Hepatocyte (in vitro differentiated cells): ENCODE data around the gene NOS3. TPM values are rescaled to one million over a fixed set of nuclear protein-coding genes. Genes with fewer than 3 reads are reported as not detected.

Experiments used
- DNase-seq: peaks from one replicate; pipeline ENCODE4 v3.0.0-alpha.2; 2016; ENCODE audit warnings: low spot score
- H2AFZ ChIP-seq: fragments of 200-600 bp; sonication (generic); 2 replicates; pipeline ENCODE4 v1.6.0; 2016; ENCODE audit warnings: antibody characterized with exemption, mild to moderate bottlenecking
- H3K27ac ChIP-seq: fragments of 200-600 bp; sonication (generic); 2 replicates; pipeline ENCODE4 v1.5.1; 2016; ENCODE audit warnings: mild to moderate bottlenecking
- H3K27me3 ChIP-seq: fragments of 200-600 bp; sonication (generic); 2 replicates; pipeline ENCODE4 v1.6.1; 2016
- H3K36me3 ChIP-seq: fragments of 200-600 bp; sonication (generic); replicated peaks from 2 replicates; pipeline ENCODE4 v1.5.1; 2016; ENCODE audit warnings: low read depth; ENCODE audit not compliant: insufficient read depth
- H3K4me1 ChIP-seq: fragments of 200-600 bp; sonication (generic); 2 replicates; pipeline ENCODE4 v1.5.1; 2016; ENCODE audit warnings: mild to moderate bottlenecking, moderate library complexity; ENCODE audit not compliant: insufficient read depth
- H3K4me2 ChIP-seq: fragments of 200-600 bp; sonication (generic); 2 replicates; pipeline ENCODE4 v1.6.0; 2016
- H3K4me3 ChIP-seq: fragments of 200-600 bp; sonication (generic); 2 replicates; pipeline ENCODE4 v1.5.1; 2016; ENCODE audit warnings: mild to moderate bottlenecking
- H3K79me2 ChIP-seq: fragments of 200-600 bp; sonication (generic); 2 replicates; pipeline ENCODE4 v1.6.0; 2017; ENCODE audit warnings: mild to moderate bottlenecking
- H3K9me2 ChIP-seq: fragments of 200-600 bp; sonication (generic); replicated peaks from 2 replicates; pipeline ENCODE4 v1.6.0; 2017; ENCODE audit warnings: mild to moderate bottlenecking; ENCODE audit not compliant: insufficient read depth
- H3K9me3 ChIP-seq: fragments of 200-600 bp; sonication (generic); 2 replicates; pipeline ENCODE4 v1.5.1; 2016; ENCODE audit warnings: low read depth, mild to moderate bottlenecking
- H4K20me1 ChIP-seq: fragments of 200-600 bp; sonication (generic); 2 replicates; pipeline ENCODE4 v1.6.0; 2016; ENCODE audit warnings: mild to moderate bottlenecking; ENCODE audit not compliant: insufficient read depth, poor library complexity, severe bottlenecking
- CTCF ChIP-seq: fragments of 200-600 bp; sonication (generic); IDR thresholded peaks from 2 replicates; pipeline ENCODE4 v1.5.1; 2016; ENCODE audit warnings: antibody characterized with exemption, mild to moderate bottlenecking; ENCODE audit not compliant: poor library complexity
- EZH2 ChIP-seq: fragments of 200-600 bp; sonication (generic); IDR thresholded peaks from 2 replicates; pipeline ENCODE4 v1.6.1; 2016; ENCODE audit warnings: antibody characterized with exemption, mild to moderate bottlenecking, borderline replicate concordance
- EZH2phosphoT487 ChIP-seq: fragments of 200-600 bp; sonication (generic); IDR thresholded peaks from one replicate; pipeline ENCODE4 v1.6.1; 2018; ENCODE audit warnings: antibody characterized with exemption, mild to moderate bottlenecking, low read depth, moderate library complexity; ENCODE audit not compliant: unreplicated experiment, severe bottlenecking
- WGBS: methylation state at CpG from one replicate; pipeline ENCODE4 v1.1.6; 2016; ENCODE audit warnings: low lambda C conversion rate; ENCODE audit errors: missing lambda C conversion rate; 5-methylcytosine and 5-hydroxymethylcytosine counted together
- polyA plus RNA-seq: library from polyadenylated mRNA; unstranded; fragments of >200 nt; fragmentation: Nextera tagmentation; extraction: Ambion mirVana; gene quantifications from 2 replicates; pipeline ENCODE4 v1.2.1, GENCODE V29; 2016
- total RNA-seq: library from RNA; depleted of rRNA; stranded (reverse); fragments of >200 nt; gene quantifications from 2 replicates; pipeline ENCODE4 v1.2.3, GENCODE V29; 2014

Gene NOS3
- total and polyA plus RNA-seq, 2 experiments from 2014 or later: 9.8 to 17.4 TPM

- Histone ChIP-seq H3K4me2 (no peak overlapping the region), H3K4me3 (no peak overlapping the region), H3K9me2 (no peaks in the 10 kb centered on the region), H3K27me3 (no peaks in the 10 kb centered on the region), H4K20me1 (no peaks in the 10 kb centered on the region), H3K9me3 (no peaks in the 10 kb centered on the region), H3K36me3 (no peaks in the 10 kb centered on the region), H3K79me2 (peaks cover 12% of the 10 kb centered on the region), H3K27ac (no peak overlapping the region), H2AFZ (no peak overlapping the region), H3K4me1 (peaks cover 12% of the 10 kb centered on the region)
- WGBS: 95% methylated on average over 5 of the region's 5 CpGs
- no peak for DNase-seq
- no peak for TF ChIP-seq EZH2phosphoT487
- no peak for TF ChIP-seq EZH2
- no peak for TF ChIP-seq CTCF
Observed at GRCh38 chr7:151033864-151034249, 43.0 kb downstream of the NOS3 start.

- Histone ChIP-seq H3K9me2 (no peaks in the 10 kb centered on the region), H3K79me2 (peaks cover 7% of the 10 kb centered on the region), H3K36me3 (no peaks in the 10 kb centered on the region), H4K20me1 (no peaks in the 10 kb centered on the region), H3K27ac (no peak overlapping the region), H3K4me3 (no peak overlapping the region), H3K4me1 (peaks cover 10% of the 10 kb centered on the region), H3K4me2 (no peak overlapping the region), H2AFZ (no peak overlapping the region), H3K9me3 (no peaks in the 10 kb centered on the region), H3K27me3 (no peaks in the 10 kb centered on the region)
- 97% methylated on average over 21 of the region's 21 CpGs for WGBS
- no peak for TF ChIP-seq CTCF
- no peak for DNase-seq
Observed at GRCh38 chr7:151034312-151035025, 43.7 kb downstream of the NOS3 start.

GRCh38 chr7:151035026-151035717 is 44.4 kb downstream of the NOS3 start:
- DNase-seq: no peak
- H3K36me3 ChIP-seq: no peaks in the 10 kb centered on the region

More at GRCh38 chr7:151035026-151035717, 44.4 kb downstream of the NOS3 start:
- no peak overlapping the region for H2AFZ ChIP-seq
- TF ChIP-seq CTCF: no peak
- TF ChIP-seq EZH2phosphoT487: no peak
- no peak for TF ChIP-seq EZH2
- H3K79me2 ChIP-seq: peaks cover under 1% of the 10 kb centered on the region
- H3K27me3 ChIP-seq: no peaks in the 10 kb centered on the region
- 93% methylated on average over 21 of the region's 21 CpGs for WGBS
- H3K4me1 ChIP-seq: peaks cover 16% of the 10 kb centered on the region
- no peaks in the 10 kb centered on the region for H4K20me1 ChIP-seq
- no peak overlapping the region for H3K4me2 ChIP-seq
- no peaks in the 10 kb centered on the region for H3K9me2 ChIP-seq
- H3K27ac ChIP-seq: no peak overlapping the region
- H3K9me3 ChIP-seq: no peaks in the 10 kb centered on the region
- H3K4me3 ChIP-seq: no peak overlapping the region
